ENCODE results near the gene SUGP2. TPM values are rescaled to one million over a fixed set of nuclear protein-coding genes. Genes with fewer than 3 reads are reported as not detected.

Gene SUGP2
- total and polyA plus RNA-seq, 2 experiments from 2014 or later = 28.8 to 29.7 TPM

GRCh38 chr19:19057720-19058119 lies 24.4 kb upstream of the SUGP2 start:
- WGBS, 2 experiments (ENCODE audit: low coverage in 1 of 2, low lambda C conversion rate in 2 of 2, missing lambda C conversion rate in 2 of 2) = 77 to 82% methylated on average over 7 of the region's 7 CpGs
- H2AFZ ChIP-seq = no peak overlapping the region
- H3K9me2 ChIP-seq (ENCODE audit: insufficient read depth) = no peaks in the 10 kb centered on the region
- H3K4me1 ChIP-seq (ENCODE audit: insufficient read depth) = peaks cover 4% of the 10 kb centered on the region
- DNase-seq = no peak
- H4K20me1 ChIP-seq (ENCODE audit: insufficient read depth) = no peaks in the 10 kb centered on the region
- H3K27me3 ChIP-seq (replicated peaks; ENCODE audit: insufficient read depth) = no peaks in the 10 kb centered on the region
- H3K27ac ChIP-seq = no peak overlapping the region
- H3K4me2 ChIP-seq (ENCODE audit: unreplicated experiment) = no peak overlapping the region
- H3K9me3 ChIP-seq (ENCODE audit: low read depth) = no peaks in the 10 kb centered on the region
- no peaks in the 10 kb centered on the region for H3K79me2 ChIP-seq (ENCODE audit: insufficient read depth)
- no peaks in the 10 kb centered on the region for H3K36me3 ChIP-seq (ENCODE audit: low read depth)
- no peak overlapping the region for H3K9ac ChIP-seq
- TF ChIP-seq EZH2 (IDR thresholded peaks at IDR 0.05; ENCODE audit: insufficient read depth, poor library complexity, severe bottlenecking) (no peak), EZH2phosphoT487 (IDR thresholded peaks at IDR 0.05; ENCODE audit: insufficient read depth, low read depth) (no peak)
- in situ Hi-C loops (cut with MboI) = no loop called here
- no peak overlapping the region for H3K4me3 ChIP-seq
- peaks cover 11% of the 10 kb centered on the region for H3F3A ChIP-seq (ENCODE audit: insufficient read depth)

GRCh38 chr19:19057317-19057716 lies 24.0 kb upstream of the SUGP2 start:
- Histone ChIP-seq H3K4me1 (ENCODE audit: insufficient read depth) (peaks cover 2% of the 10 kb centered on the region), H2AFZ (no peak overlapping the region), H3K79me2 (ENCODE audit: insufficient read depth) (no peaks in the 10 kb centered on the region), H3K4me3 (no peak overlapping the region), H3K4me2 (ENCODE audit: unreplicated experiment) (no peak overlapping the region), H4K20me1 (ENCODE audit: insufficient read depth) (no peaks in the 10 kb centered on the region), H3K27me3 (replicated peaks; ENCODE audit: insufficient read depth) (no peaks in the 10 kb centered on the region), H3K36me3 (ENCODE audit: low read depth) (no peaks in the 10 kb centered on the region), H3K27ac (no peak overlapping the region), H3K9me3 (ENCODE audit: low read depth) (no peaks in the 10 kb centered on the region), H3K9ac (no peak overlapping the region), H3F3A (ENCODE audit: insufficient read depth) (peaks cover 8% of the 10 kb centered on the region), H3K9me2 (ENCODE audit: insufficient read depth) (no peaks in the 10 kb centered on the region)
- in situ Hi-C loops (cut with MboI) = no loop called here
- no peak for DNase-seq
- TF ChIP-seq EZH2phosphoT487 (IDR thresholded peaks at IDR 0.05; ENCODE audit: insufficient read depth, low read depth) = no peak
- TF ChIP-seq EZH2 (IDR thresholded peaks at IDR 0.05; ENCODE audit: insufficient read depth, poor library complexity, severe bottlenecking) = no peak
- 88 to 91% methylated on average over 12 to 13 of the region's 13 CpGs for WGBS, 2 experiments (ENCODE audit: low coverage in 1 of 2, low lambda C conversion rate in 2 of 2, missing lambda C conversion rate in 2 of 2)

GRCh38 chr19:19056636-19057275 lies 23.4 kb upstream of the SUGP2 start:
- H3K9me2 ChIP-seq (ENCODE audit: insufficient read depth) = no peaks in the 10 kb centered on the region
- H3K36me3 ChIP-seq (ENCODE audit: low read depth) = no peaks in the 10 kb centered on the region
- no peak for DNase-seq
- 79 to 83% methylated on average over 8 to 9 of the region's 9 CpGs for WGBS, 2 experiments (ENCODE audit: low coverage in 1 of 2, low lambda C conversion rate in 2 of 2, missing lambda C conversion rate in 2 of 2)
- H3K27me3 ChIP-seq (replicated peaks; ENCODE audit: insufficient read depth) = no peaks in the 10 kb centered on the region
- in situ Hi-C loops (cut with MboI) = no loop called here
- no peaks in the 10 kb centered on the region for H4K20me1 ChIP-seq (ENCODE audit: insufficient read depth)
- H3K4me1 ChIP-seq (ENCODE audit: insufficient read depth) = no peaks in the 10 kb centered on the region
- no peak overlapping the region for H3K4me2 ChIP-seq (ENCODE audit: unreplicated experiment)
- no peaks in the 10 kb centered on the region for H3K9me3 ChIP-seq (ENCODE audit: low read depth)
- H2AFZ ChIP-seq = no peak overlapping the region
- peaks cover 2% of the 10 kb centered on the region for H3F3A ChIP-seq (ENCODE audit: insufficient read depth)
- no peaks in the 10 kb centered on the region for H3K79me2 ChIP-seq (ENCODE audit: insufficient read depth)
- no peak overlapping the region for H3K27ac ChIP-seq
- no peak for TF ChIP-seq EZH2 (IDR thresholded peaks at IDR 0.05; ENCODE audit: insufficient read depth, poor library complexity, severe bottlenecking)
- no peak for TF ChIP-seq EZH2phosphoT487 (IDR thresholded peaks at IDR 0.05; ENCODE audit: insufficient read depth, low read depth)
- no peak overlapping the region for H3K4me3 ChIP-seq
- no peak overlapping the region for H3K9ac ChIP-seq

GRCh38 chr19:19055701-19056100 lies 22.4 kb upstream of the SUGP2 start:
- H3K27ac ChIP-seq = no peak overlapping the region
- no peaks in the 10 kb centered on the region for H3K79me2 ChIP-seq (ENCODE audit: insufficient read depth)
- H3K4me2 ChIP-seq (ENCODE audit: unreplicated experiment) = no peak overlapping the region
- no peaks in the 10 kb centered on the region for H3K27me3 ChIP-seq (replicated peaks; ENCODE audit: insufficient read depth)
- no peak for DNase-seq
- no peak overlapping the region for H2AFZ ChIP-seq
- TF ChIP-seq EZH2 (IDR thresholded peaks at IDR 0.05; ENCODE audit: insufficient read depth, poor library complexity, severe bottlenecking) (no peak), EZH2phosphoT487 (IDR thresholded peaks at IDR 0.05; ENCODE audit: insufficient read depth, low read depth) (no peak)
- no peaks in the 10 kb centered on the region for H3K4me1 ChIP-seq (ENCODE audit: insufficient read depth)
- H3K9me3 ChIP-seq (ENCODE audit: low read depth) = no peaks in the 10 kb centered on the region
- no peak overlapping the region for H3K9ac ChIP-seq
- H4K20me1 ChIP-seq (ENCODE audit: insufficient read depth) = no peaks in the 10 kb centered on the region
- no peaks in the 10 kb centered on the region for H3K36me3 ChIP-seq (ENCODE audit: low read depth)
- in situ Hi-C loops (cut with MboI) = no loop called here
- no peaks in the 10 kb centered on the region for H3K9me2 ChIP-seq (ENCODE audit: insufficient read depth)
- no peak overlapping the region for H3K4me3 ChIP-seq
- H3F3A ChIP-seq (ENCODE audit: insufficient read depth) = no peaks in the 10 kb centered on the region
- 96 to 98% methylated on average over 9 to 13 of the region's 13 CpGs for WGBS, 2 experiments (ENCODE audit: low coverage in 1 of 2, low lambda C conversion rate in 2 of 2, missing lambda C conversion rate in 2 of 2)

All from GM23248 (cell line).